Right lobe of liver (tissue), 4 donors: ENCODE measurements around the gene CABP7.

Source experiments
- POLR2A ChIP-seq: fragments of 450-650 bp; IDR thresholded peaks from one replicate; pipeline ENCODE4 v1.6.1; 2017; ENCODE audit warnings: antibody characterized with exemption, mild to moderate bottlenecking
- TF ChIP-seq, protein P1 (sequence below), 4 donors: fragments of 200-600 bp in 3 of 4; fragments of 450-650 bp in 1 of 4; IDR thresholded peaks; one replicate each; pipeline versions ENCODE4 v1.5.1 to v1.8.0; 2016 to 2022; ENCODE audit warnings: antibody characterized with exemption in 4 of 4, mild to moderate bottlenecking in 2 of 4
- donor health status: DM: no; HTN: no; CAD: no.
- donor health status: DM: no; HTN: no; CAD: no.
- donor health status: DM: no; HTN: yes; CAD: no.

DNA sequence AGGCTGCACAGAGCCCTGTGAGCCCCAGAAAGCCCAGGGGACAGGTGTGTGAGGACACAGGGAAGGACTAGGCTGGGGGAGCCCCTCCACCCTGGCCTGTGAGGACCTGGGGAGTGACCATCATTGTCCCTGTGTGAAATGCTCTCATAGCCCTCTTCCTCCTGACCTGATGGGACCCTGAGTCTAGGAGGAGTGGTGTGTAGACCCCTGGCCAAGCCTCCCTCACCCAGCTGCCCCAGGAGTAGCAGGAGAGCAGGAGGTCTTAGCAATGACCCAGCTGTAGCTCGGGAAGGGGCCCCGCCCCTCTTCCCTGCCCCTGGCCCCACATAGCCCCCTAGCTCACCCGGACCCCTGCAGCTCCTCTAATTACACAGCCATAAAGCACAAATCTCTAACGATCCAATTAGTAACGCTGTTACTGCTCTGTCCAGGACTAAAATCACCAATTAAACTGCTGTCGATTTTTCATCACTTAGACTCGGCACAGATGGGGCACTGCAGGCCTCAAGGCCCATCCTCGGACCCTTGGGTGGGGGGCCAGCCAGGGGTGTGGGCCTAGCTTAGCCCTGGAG lies 6.6 kb upstream of the CABP7 start:
- TF ChIP-seq, protein P1, sequence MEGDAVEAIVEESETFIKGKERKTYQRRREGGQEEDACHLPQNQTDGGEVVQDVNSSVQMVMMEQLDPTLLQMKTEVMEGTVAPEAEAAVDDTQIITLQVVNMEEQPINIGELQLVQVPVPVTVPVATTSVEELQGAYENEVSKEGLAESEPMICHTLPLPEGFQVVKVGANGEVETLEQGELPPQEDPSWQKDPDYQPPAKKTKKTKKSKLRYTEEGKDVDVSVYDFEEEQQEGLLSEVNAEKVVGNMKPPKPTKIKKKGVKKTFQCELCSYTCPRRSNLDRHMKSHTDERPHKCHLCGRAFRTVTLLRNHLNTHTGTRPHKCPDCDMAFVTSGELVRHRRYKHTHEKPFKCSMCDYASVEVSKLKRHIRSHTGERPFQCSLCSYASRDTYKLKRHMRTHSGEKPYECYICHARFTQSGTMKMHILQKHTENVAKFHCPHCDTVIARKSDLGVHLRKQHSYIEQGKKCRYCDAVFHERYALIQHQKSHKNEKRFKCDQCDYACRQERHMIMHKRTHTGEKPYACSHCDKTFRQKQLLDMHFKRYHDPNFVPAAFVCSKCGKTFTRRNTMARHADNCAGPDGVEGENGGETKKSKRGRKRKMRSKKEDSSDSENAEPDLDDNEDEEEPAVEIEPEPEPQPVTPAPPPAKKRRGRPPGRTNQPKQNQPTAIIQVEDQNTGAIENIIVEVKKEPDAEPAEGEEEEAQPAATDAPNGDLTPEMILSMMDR (IDR thresholded peaks at IDR 0.05), result no peak
- TF ChIP-seq POLR2A, result no peak
